Activated CD4-positive, alpha-beta T cell treated with anti-CD3 and anti-CD28 coated beads for 4 hours (primary cell): ENCODE results near the gene MN1.

Experiments used
- DNase-seq, 2 donors: peaks; one replicate each; pipeline ENCODE4 v3.0.0-alpha.2; 2020

Gene MN1

DNA sequence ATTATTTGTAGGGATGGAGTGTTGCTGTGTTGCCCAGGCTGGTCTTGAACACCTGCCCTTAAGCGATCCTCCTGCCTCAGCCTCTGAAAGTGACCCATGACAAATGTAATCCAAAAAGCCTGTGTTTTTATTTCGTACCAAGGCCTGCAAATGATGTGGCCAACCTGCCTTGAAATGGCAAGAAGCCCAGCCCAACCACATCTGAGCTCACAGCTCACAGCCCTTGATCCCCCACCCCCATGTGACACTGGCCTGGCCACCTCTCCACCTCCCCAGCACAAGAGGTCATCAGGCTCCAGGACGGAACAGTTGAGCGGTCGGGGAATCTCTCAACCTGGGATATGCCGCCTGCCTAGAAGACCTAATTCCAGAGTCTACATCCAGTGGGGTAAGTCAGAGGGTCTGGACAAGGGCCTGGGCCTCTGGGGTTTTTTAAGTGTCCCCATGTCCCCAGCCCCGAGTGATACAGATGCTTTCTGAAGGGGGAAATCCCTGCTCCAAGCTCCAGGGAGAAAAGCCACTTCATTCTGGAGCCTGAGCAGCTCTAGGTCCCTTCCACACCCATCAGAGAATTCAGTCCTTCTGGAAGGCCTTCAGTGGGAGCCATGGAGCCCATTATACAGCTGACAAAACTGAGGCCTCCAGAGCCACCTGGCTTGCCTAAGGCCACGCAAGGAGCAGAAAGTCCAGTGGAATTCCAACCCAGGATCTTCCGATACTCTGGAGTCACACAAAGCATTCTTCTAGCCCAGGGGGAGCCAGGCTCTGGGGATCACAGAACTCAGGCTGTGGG is 70.7 kb downstream of the MN1 start:
- DNase-seq = no peak

DNA sequence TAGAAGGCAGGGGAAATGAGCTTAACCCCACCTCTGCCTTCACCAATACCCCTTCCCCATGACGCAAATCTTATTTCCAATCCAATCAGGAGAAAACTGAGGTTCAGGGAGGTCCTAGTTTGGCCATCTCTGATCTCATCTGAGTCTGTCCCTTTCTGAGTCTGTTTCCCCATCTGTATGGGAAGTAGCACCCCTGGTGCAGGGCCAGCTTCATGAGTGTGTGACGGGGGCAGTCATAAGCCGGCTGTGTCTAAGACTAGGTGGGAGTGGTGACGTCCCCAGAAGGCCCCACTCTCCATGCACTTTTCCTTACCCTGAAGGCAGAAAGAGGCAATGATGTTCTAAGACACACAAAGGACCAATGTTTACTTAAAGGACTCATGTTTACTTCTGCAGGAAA is 72.3 kb downstream of the MN1 start:
- no peak for DNase-seq

- DNase-seq = no peak
Observed at GRCh38 chr22:27727673-27728451, 73.7 kb downstream of the MN1 start.

- no peak for DNase-seq
Observed at GRCh38 chr22:27726686-27727449, 74.7 kb downstream of the MN1 start.

DNA sequence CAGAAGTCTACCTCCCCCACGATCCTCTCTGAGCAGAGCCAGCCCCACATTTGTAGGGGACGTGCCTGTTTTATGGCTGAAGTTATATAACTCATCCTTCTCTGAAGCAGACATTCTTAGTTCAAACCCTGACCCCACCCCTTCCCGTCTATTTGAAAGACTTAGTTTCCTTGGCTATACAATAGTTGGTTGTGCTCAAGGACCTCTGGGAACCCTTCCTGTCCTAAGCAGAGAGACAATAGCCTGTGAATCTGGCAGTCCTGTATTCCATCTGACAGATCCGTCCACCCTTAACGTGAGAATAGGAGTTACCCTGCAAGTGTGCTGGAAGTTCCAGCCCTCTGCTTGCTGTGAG is 75.2 kb downstream of the MN1 start:
- DNase-seq = no peak

DNA sequence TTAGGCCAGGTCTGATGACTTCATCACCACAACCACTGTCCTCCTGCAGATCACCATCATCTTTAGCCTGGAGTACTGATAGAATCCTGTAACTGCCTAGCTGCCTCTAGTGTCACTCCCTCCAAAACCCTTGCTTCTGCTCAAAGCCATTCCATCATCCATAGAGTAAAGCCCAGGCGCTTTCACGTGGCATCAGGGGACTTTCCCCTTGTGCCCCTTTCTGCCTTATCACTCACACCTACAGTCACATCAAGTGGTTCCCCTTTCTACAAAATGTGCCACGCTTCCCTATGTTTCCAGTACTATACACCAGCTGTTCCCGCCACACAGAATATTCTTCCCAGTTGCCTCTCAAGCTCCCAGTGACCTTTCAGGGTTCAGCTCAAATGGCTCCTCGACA is 75.9 kb downstream of the MN1 start:
- DNase-seq = no peak

DNA sequence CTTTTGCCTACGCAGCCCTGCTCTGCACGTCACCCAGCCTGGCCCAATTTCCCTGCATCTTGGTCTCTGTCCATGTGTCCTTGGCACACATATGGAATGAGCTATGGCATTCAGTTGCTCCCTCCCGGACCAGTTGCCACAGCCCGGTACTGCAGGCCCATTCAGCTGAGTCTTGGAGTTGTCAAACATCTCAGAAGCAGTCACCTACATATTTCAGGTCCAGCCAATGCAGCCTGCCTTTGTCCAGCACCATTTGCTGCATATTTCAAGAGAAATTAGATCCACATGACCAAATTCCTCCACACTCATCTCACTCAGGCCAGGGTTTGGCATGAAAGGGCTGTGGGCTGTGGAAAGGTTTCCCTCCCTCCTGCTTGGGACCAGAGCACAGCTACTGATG is 76.8 kb downstream of the MN1 start:
- no peak for DNase-seq

- DNase-seq = no peak
Observed at GRCh38 chr22:27724157-27724556, 77.4 kb downstream of the MN1 start.

GRCh38 chr22:27723708-27724107 is 77.8 kb downstream of the MN1 start:
- no peak for DNase-seq

DNA sequence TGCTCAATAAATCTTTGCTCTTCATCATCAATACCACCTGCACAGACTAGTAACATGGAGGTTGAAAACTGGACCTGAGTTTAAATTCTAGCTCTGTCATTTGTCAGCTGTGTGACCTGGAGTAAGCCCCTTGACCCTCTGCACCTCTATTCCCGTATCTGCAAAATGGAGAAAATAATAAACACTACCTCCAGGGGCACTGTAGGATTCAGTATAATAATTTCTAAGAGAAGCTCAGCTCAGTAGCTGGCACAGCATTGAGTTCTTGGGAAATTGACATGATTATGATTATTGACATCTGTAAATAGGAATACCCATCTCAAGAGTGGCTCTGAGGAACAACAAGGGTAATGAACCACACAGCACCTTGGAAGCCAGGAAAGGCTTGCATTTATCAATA is 78.4 kb downstream of the MN1 start:
- DNase-seq = no peak

DNA sequence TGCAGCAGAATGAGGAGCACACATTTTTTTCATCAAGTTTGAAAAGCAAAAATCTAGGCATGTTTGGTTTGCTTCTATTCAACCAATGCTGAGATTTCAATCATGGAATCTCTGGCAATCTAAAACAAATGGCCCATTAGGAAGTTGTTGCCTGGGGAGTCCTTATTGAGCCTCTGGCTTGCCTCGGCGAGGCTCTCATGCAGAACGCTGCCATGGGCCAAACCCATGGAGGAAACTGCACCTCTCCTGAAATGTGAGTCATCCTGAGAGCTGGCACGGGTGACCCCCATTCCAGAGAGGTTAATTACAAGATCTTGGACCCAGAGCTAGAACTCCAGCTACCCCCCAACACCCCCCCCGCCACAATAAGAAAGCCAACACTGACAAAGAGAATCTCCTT is 80.7 kb downstream of the MN1 start:
- DNase-seq = no peak

GRCh38 chr22:27719535-27720227 is 81.9 kb downstream of the MN1 start:
- DNase-seq = no peak

- no peak for DNase-seq
Observed at GRCh38 chr22:27719036-27719347, 82.6 kb downstream of the MN1 start.

- no peak for DNase-seq
Observed at GRCh38 chr22:27718186-27719035, 83.1 kb downstream of the MN1 start.

GRCh38 chr22:27717094-27717493 is 84.5 kb downstream of the MN1 start:
- no peak for DNase-seq

- DNase-seq = no peak
Observed at GRCh38 chr22:27716074-27716473, 85.5 kb downstream of the MN1 start.

- no peak for DNase-seq
Observed at GRCh38 chr22:27715106-27715505, 86.5 kb downstream of the MN1 start.

GRCh38 chr22:27714068-27714467 is 87.5 kb downstream of the MN1 start:
- no peak for DNase-seq

- DNase-seq = no peak
Observed at GRCh38 chr22:27713461-27713860, 88.1 kb downstream of the MN1 start.

DNA sequence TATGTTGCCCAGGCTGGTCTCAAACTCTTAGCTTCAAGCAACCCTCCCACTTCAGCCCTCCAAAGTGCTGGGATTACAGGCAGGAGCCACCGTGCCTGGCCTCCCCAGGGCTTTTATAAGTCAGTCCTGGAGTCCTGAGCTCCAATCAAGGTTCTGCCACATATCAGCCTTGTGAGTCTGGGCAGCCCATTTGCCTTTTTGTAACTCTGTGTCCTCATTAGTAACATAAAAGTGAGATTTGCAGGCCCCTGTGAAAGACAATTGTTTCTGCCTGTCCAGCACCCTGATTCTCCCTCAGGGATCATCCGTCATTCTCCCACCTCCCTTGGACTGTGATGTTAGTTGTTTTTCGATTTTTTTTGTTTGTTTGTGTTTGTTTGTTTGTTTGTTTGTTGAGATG is 89.8 kb downstream of the MN1 start:
- DNase-seq = no peak

DNA sequence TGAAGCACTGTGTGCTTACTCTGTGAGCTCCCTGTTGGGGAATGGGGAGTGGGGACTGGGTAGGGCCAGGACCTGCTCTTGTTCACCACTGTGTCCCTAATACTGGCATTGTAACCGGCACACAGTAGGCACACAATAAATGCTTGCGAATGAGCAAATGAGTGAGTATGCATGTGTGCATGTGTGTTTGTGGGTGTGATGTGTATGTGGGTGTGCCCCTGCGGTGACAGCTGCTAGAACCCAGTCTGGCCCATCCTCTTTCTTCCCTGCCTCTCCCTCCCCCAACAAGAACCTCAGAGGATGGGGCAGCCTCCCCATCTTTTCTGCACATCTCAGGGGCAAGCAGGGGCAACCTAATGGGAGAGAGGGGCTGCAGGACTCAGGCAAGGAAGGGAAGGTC is 90.5 kb downstream of the MN1 start:
- DNase-seq = no peak

DNA sequence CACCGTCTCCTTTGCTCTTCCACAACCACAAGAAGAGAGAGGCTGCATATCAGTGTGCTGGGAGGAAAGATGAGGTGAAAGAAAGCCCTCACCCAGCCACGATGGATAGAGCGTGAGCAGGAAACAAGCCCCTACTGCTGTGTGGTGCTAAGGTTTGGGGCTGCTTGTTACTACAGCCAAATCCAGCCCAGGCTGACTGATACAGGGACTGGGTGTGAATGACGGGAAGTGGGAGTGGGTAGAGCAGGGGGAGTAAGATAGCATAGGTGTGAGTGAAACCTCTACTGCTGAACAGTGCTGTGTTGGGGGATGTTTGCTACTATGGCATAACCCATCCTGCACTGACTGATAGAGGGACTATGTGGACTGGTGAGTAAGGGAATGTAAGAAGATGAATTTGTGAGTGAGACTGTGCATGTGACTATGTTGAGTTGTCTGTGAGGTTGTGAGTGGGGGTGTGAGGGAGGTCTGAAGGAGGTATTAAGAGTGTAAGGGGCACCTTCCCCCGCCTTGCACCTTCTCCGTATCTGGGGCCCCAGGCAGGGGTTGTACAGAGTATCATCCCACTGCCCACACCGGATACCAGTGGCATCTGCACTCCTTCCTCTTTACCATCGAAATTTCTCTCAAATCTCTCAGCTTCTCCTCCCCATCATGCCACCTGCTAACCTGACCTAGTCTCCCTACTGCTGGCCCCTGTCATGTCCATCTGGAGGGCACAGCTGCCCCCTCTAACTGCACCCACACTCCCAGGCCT is 91.5 kb downstream of the MN1 start:
- no peak for DNase-seq
